PC-3 (cell line): ENCODE measurements around the gene MYO5A.

ENCODE experiments used
- EZH2 ChIP-seq: fragments of 300-600 bp; sonication (generic); IDR thresholded peaks from one replicate; pipeline ENCODE4 v1.6.1; 2017; ENCODE audit warnings: antibody characterized with exemption, mild to moderate bottlenecking, low read length; ENCODE audit not compliant: unreplicated experiment
- EZH2phosphoT487 ChIP-seq: fragments of 300-600 bp; sonication (generic); IDR thresholded peaks from 2 replicates; pipeline ENCODE4 v1.6.1; 2018; ENCODE audit warnings: mild to moderate bottlenecking, antibody characterized with exemption, low read length, borderline replicate concordance
- TF ChIP-seq, protein P1 (sequence below): fragments of 300-600 bp; sonication (generic); conservative IDR thresholded peaks from 2 replicates; pipeline ENCODE4 v1.5.1; 2017; ENCODE audit warnings: antibody characterized with exemption, low read depth, mild to moderate bottlenecking, low read length

DNA sequence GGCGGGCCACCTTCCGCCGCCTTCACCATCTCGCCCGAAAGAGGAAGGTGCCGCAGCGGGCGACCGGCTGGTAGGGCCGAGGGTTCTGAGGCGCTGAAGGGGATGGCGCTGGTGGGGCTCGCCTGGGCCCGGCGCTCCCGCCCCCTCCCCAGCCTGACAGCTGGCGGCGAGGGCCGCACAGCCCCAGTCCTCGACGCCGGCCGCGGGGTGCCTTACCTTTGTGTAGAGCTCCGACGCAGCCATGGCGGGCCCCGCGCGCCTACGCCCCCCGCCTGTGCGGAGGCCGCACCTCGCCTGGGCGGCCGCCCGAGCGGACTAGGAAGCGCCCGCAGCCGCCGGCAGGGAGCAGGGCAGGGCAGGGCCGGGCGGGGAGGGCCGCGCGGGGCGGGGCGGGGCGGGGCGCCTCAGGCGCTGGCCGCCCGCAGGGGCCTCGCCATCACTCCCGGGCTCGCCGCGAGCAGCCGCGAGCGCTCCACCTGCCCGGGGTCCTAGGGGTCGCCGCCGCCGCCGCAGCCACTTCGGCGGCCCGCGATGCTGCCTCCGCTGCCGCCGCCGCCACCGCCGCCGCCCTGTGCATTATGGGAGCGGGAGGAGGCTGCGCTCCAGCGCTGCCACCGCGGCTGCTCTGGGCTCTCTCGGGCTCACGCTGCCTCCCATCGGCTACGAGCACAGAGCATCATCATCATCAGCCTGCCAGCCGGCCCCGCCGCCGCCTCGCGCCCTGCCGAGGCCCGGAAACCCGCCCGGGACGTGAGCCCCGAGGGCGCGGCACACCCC is at the start of gene MYO5A:
- TF ChIP-seq, protein P1, sequence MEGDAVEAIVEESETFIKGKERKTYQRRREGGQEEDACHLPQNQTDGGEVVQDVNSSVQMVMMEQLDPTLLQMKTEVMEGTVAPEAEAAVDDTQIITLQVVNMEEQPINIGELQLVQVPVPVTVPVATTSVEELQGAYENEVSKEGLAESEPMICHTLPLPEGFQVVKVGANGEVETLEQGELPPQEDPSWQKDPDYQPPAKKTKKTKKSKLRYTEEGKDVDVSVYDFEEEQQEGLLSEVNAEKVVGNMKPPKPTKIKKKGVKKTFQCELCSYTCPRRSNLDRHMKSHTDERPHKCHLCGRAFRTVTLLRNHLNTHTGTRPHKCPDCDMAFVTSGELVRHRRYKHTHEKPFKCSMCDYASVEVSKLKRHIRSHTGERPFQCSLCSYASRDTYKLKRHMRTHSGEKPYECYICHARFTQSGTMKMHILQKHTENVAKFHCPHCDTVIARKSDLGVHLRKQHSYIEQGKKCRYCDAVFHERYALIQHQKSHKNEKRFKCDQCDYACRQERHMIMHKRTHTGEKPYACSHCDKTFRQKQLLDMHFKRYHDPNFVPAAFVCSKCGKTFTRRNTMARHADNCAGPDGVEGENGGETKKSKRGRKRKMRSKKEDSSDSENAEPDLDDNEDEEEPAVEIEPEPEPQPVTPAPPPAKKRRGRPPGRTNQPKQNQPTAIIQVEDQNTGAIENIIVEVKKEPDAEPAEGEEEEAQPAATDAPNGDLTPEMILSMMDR: no peak
- no peak for TF ChIP-seq EZH2
- TF ChIP-seq EZH2phosphoT487: no peak
